Measurements from ENCODE around the gene ANO4.

Gene ANO4

GRCh38 chr12:101013993-101014392 lies 219.4 kb downstream of the ANO4 start:
- no peak for TF ChIP-seq POLR2A (IDR thresholded peaks at IDR 0.05; ENCODE audit: extremely low read depth, insufficient read length)
- TF ChIP-seq, protein P1, sequence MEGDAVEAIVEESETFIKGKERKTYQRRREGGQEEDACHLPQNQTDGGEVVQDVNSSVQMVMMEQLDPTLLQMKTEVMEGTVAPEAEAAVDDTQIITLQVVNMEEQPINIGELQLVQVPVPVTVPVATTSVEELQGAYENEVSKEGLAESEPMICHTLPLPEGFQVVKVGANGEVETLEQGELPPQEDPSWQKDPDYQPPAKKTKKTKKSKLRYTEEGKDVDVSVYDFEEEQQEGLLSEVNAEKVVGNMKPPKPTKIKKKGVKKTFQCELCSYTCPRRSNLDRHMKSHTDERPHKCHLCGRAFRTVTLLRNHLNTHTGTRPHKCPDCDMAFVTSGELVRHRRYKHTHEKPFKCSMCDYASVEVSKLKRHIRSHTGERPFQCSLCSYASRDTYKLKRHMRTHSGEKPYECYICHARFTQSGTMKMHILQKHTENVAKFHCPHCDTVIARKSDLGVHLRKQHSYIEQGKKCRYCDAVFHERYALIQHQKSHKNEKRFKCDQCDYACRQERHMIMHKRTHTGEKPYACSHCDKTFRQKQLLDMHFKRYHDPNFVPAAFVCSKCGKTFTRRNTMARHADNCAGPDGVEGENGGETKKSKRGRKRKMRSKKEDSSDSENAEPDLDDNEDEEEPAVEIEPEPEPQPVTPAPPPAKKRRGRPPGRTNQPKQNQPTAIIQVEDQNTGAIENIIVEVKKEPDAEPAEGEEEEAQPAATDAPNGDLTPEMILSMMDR (IDR thresholded peaks at IDR 0.05; ENCODE audit: low read depth, low read length) = no peak
- TF ChIP-seq, protein P2, sequence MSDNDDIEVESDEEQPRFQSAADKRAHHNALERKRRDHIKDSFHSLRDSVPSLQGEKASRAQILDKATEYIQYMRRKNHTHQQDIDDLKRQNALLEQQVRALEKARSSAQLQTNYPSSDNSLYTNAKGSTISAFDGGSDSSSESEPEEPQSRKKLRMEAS (IDR thresholded peaks at IDR 0.05; ENCODE audit: low read depth, low read length) = no peak
- no peak overlapping the region for H3K4me3 ChIP-seq (ENCODE audit: low read depth, low read length)
- DNase-seq (ENCODE audit: low read depth) = no peak

- TF ChIP-seq POLR2A (IDR thresholded peaks at IDR 0.05; ENCODE audit: extremely low read depth, insufficient read length) (no peak), MYC (IDR thresholded peaks at IDR 0.05; ENCODE audit: low read depth, low read length) (no peak)
- TF ChIP-seq, protein P2 (IDR thresholded peaks at IDR 0.05; ENCODE audit: low read depth, low read length) = no peak
- TF ChIP-seq, protein P1 (IDR thresholded peaks at IDR 0.05; ENCODE audit: low read depth, low read length) = no peak
- no peak overlapping the region for H3K4me3 ChIP-seq (ENCODE audit: low read depth, low read length)
- DNase-seq (ENCODE audit: low read depth) = no peak
These were observed 220.5 kb downstream of the ANO4 start for GRCh38 chr12:101015044-101015443.

- TF ChIP-seq MYC (IDR thresholded peaks at IDR 0.05; ENCODE audit: low read depth, low read length) = no peak
- TF ChIP-seq, protein P2 (IDR thresholded peaks at IDR 0.05; ENCODE audit: low read depth, low read length) = no peak
- TF ChIP-seq, protein P1 (IDR thresholded peaks at IDR 0.05; ENCODE audit: low read depth, low read length) = no peak
- no peak for TF ChIP-seq POLR2A (IDR thresholded peaks at IDR 0.05; ENCODE audit: extremely low read depth, insufficient read length)
- no peak overlapping the region for H3K4me3 ChIP-seq (ENCODE audit: low read depth, low read length)
- DNase-seq (ENCODE audit: low read depth) = no peak
These were observed 224.0 kb downstream of the ANO4 start for GRCh38 chr12:101018540-101018939.

- no peak for TF ChIP-seq POLR2A (IDR thresholded peaks at IDR 0.05; ENCODE audit: extremely low read depth, insufficient read length)
- TF ChIP-seq, protein P2 (IDR thresholded peaks at IDR 0.05; ENCODE audit: low read depth, low read length) = no peak
- H3K4me3 ChIP-seq (ENCODE audit: low read depth, low read length) = no peak overlapping the region
- DNase-seq (ENCODE audit: low read depth) = no peak
These were observed 224.6 kb downstream of the ANO4 start for GRCh38 chr12:101019201-101019600.

- H3K4me3 ChIP-seq (ENCODE audit: low read depth, low read length) = no peak overlapping the region
- no peak for TF ChIP-seq MYC (IDR thresholded peaks at IDR 0.05; ENCODE audit: low read depth, low read length)
- TF ChIP-seq, protein P2 (IDR thresholded peaks at IDR 0.05; ENCODE audit: low read depth, low read length) = no peak
- no peak for TF ChIP-seq POLR2A (IDR thresholded peaks at IDR 0.05; ENCODE audit: extremely low read depth, insufficient read length)
- TF ChIP-seq, protein P1 (IDR thresholded peaks at IDR 0.05; ENCODE audit: low read depth, low read length) = no peak
- no peak for DNase-seq (ENCODE audit: low read depth)
These were observed 225.1 kb downstream of the ANO4 start for GRCh38 chr12:101019667-101020066.

DNA sequence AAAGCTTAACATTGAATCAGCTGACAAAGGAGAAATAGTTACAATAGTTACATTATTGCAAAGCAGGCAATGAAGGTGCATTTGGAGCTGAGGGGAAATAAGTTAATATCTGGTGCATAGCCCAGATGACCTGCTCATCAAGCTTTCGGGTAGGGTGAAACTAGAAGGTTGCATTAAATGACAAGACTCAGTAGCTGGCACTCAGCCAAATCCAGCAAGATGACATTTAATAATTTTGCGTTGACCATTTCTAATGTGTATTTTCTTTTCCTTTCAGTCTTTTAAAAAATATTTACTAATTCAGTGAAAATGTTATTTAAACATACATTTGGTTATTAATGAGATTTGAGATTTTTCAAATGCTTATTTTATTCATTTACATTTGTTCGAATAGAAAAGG lies 226.9 kb downstream of the ANO4 start:
- TF ChIP-seq, protein P1 (IDR thresholded peaks at IDR 0.05; ENCODE audit: low read depth, low read length) = no peak
- TF ChIP-seq POLR2A (IDR thresholded peaks at IDR 0.05; ENCODE audit: extremely low read depth, insufficient read length) (no peak), MYC (IDR thresholded peaks at IDR 0.05; ENCODE audit: low read depth, low read length) (no peak)
- TF ChIP-seq, protein P2 (IDR thresholded peaks at IDR 0.05; ENCODE audit: low read depth, low read length) = no peak
- DNase-seq (ENCODE audit: low read depth) = no peak
- no peak overlapping the region for H3K4me3 ChIP-seq (ENCODE audit: low read depth, low read length)

Measured in NB4 (cell line).